Measurements from ENCODE around the gene MT1HL1. TPM values are rescaled to one million over a fixed set of nuclear protein-coding genes. Genes with fewer than 3 reads are reported as not detected.
A peak's percentile ranks its signal among the peaks of the same experiment; 100 is the strongest.

Gene MT1HL1
- total RNA-seq, 1 donor from 2014 or later: not detected

- TF ChIP-seq, protein P1, sequence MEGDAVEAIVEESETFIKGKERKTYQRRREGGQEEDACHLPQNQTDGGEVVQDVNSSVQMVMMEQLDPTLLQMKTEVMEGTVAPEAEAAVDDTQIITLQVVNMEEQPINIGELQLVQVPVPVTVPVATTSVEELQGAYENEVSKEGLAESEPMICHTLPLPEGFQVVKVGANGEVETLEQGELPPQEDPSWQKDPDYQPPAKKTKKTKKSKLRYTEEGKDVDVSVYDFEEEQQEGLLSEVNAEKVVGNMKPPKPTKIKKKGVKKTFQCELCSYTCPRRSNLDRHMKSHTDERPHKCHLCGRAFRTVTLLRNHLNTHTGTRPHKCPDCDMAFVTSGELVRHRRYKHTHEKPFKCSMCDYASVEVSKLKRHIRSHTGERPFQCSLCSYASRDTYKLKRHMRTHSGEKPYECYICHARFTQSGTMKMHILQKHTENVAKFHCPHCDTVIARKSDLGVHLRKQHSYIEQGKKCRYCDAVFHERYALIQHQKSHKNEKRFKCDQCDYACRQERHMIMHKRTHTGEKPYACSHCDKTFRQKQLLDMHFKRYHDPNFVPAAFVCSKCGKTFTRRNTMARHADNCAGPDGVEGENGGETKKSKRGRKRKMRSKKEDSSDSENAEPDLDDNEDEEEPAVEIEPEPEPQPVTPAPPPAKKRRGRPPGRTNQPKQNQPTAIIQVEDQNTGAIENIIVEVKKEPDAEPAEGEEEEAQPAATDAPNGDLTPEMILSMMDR (conservative IDR thresholded peaks at IDR 0.05; ENCODE audit: low read depth, low read length): no peak
- no peak for DNase-seq (ENCODE audit: low read depth)
- H3K4me3 ChIP-seq (ENCODE audit: low read depth, low read length): peak overlapping the region; percentile 6
These were observed 38.8 kb upstream of the MT1HL1 start for GRCh38 chr1:237042892-237043576.

GRCh38 chr1:237042526-237042891 lies 38.3 kb upstream of the MT1HL1 start:
- no peak overlapping the region for H3K4me3 ChIP-seq (ENCODE audit: low read depth, low read length)
- no peak for DNase-seq (ENCODE audit: low read depth)
- TF ChIP-seq, protein P1 (conservative IDR thresholded peaks at IDR 0.05; ENCODE audit: low read depth, low read length): no peak

- H3K4me3 ChIP-seq (ENCODE audit: low read depth, low read length): peak within 1 kb of the TSS; percentile 26
These were observed 37.7 kb upstream of the MT1HL1 start, which contains the start of gene RYR2 for GRCh38 chr1:237041795-237042525. Gene RYR2 (plus strand): TSS chr1:237042184. CDS start chr1:237042522, 338 bp downstream.

GRCh38 chr1:237041461-237041794 lies 37.2 kb upstream of the MT1HL1 start:
- DNase-seq (ENCODE audit: low read depth): no peak
- TF ChIP-seq, protein P1 (conservative IDR thresholded peaks at IDR 0.05; ENCODE audit: low read depth, low read length): no peak
- H3K4me3 ChIP-seq (ENCODE audit: low read depth, low read length): no peak overlapping the region

More at GRCh38 chr1:237041795-237042525, 37.7 kb upstream of the MT1HL1 start, which contains the start of gene RYR2:
- TF ChIP-seq, protein P1 (conservative IDR thresholded peaks at IDR 0.05; ENCODE audit: low read depth, low read length): peak; percentile 30
- DNase-seq (ENCODE audit: low read depth): no peak

DNA sequence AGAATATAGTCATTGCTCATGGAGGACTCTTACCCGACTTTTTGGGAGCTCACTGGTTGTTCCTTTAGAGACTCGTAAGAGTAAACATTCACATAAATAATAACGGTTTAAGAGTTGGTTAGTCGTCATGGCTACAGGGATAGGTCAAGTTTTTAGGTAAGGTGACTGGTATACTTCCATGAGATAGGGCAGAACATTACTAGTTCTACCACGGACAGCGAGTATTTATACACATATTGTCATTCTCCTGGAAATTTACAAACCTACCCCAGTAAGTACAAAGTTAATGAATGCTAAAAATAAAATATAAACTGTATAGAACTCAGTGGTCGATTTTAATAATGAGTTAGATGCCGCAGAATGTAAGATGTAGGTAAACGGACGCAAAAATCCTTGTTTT lies 36.6 kb upstream of the MT1HL1 start:
- no peak for DNase-seq (ENCODE audit: low read depth)
- H3K4me3 ChIP-seq (ENCODE audit: low read depth, low read length): no peak overlapping the region
- TF ChIP-seq, protein P1 (conservative IDR thresholded peaks at IDR 0.05; ENCODE audit: low read depth, low read length): no peak

- DNase-seq (ENCODE audit: low read depth): no peak
- H3K4me3 ChIP-seq (ENCODE audit: low read depth, low read length): no peak overlapping the region
- TF ChIP-seq, protein P1 (conservative IDR thresholded peaks at IDR 0.05; ENCODE audit: low read depth, low read length): no peak
These were observed 34.0 kb upstream of the MT1HL1 start for GRCh38 chr1:237038211-237038610.
